ENCODE results near the gene IDS.

DNA sequence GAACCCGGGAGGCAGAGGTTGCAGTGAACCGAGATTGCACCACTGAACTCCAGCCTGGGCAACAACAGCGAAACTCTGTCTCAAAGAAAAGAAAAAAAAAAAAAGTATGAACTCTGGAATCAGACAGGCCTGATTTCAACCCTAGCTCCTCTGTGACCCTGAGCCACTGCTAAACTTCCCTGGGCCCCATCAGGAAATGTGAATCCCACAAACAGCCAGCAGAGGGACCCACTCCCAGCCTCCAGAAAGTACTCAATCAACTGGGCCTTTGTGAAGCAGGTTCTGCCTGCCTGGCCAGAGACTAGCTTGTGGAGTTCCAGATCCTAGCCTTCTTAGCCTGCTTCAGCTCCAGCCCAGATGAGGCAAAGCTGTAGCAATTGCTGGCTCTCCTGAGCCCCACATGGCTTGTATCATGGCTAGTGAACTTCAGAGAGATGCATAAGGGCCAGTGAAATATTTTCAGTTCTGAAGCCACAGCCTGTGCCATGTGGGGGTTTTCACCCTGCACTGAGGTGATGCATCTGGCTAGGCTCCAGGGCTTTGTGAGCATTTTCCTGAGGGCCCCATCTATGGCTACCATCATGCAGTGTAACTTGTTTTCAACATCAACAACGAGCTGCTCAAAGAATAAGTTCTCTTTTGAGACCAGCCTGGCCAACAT lies 7.2 kb upstream of the IDS start:
- TF ChIP-seq POLR2A (IDR thresholded peaks at IDR 0.05; ENCODE audit: control extremely low read depth in 1 of 2, low read depth in 2 of 2, low read length in 2 of 2), result no peak
- no peak for TF ChIP-seq MAFK (IDR thresholded peaks at IDR 0.05; ENCODE audit: low read depth, low read length)
- TF ChIP-seq CHD1 (IDR thresholded peaks at IDR 0.05; ENCODE audit: low read depth, low read length), result no peak
- TF ChIP-seq, protein P1, sequence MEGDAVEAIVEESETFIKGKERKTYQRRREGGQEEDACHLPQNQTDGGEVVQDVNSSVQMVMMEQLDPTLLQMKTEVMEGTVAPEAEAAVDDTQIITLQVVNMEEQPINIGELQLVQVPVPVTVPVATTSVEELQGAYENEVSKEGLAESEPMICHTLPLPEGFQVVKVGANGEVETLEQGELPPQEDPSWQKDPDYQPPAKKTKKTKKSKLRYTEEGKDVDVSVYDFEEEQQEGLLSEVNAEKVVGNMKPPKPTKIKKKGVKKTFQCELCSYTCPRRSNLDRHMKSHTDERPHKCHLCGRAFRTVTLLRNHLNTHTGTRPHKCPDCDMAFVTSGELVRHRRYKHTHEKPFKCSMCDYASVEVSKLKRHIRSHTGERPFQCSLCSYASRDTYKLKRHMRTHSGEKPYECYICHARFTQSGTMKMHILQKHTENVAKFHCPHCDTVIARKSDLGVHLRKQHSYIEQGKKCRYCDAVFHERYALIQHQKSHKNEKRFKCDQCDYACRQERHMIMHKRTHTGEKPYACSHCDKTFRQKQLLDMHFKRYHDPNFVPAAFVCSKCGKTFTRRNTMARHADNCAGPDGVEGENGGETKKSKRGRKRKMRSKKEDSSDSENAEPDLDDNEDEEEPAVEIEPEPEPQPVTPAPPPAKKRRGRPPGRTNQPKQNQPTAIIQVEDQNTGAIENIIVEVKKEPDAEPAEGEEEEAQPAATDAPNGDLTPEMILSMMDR (IDR thresholded peaks at IDR 0.05; ENCODE audit: control extremely low read depth in 1 of 3, insufficient read depth in 1 of 3, low read depth in 1 of 3, low read length in 3 of 3), result peak; percentile 52 to 73 (median 67)
- TF ChIP-seq SRF (IDR thresholded peaks at IDR 0.05; ENCODE audit: low read depth, low read length), result no peak
- TF ChIP-seq JUND (IDR thresholded peaks at IDR 0.05; ENCODE audit: low read length), result no peak
- TF ChIP-seq GTF2F1 (IDR thresholded peaks at IDR 0.05; ENCODE audit: borderline replicate concordance, low read depth, low read length), result no peak

All from H1 (cell line).